Measurements from ENCODE around the gene FRMD8.

Gene FRMD8

DNA sequence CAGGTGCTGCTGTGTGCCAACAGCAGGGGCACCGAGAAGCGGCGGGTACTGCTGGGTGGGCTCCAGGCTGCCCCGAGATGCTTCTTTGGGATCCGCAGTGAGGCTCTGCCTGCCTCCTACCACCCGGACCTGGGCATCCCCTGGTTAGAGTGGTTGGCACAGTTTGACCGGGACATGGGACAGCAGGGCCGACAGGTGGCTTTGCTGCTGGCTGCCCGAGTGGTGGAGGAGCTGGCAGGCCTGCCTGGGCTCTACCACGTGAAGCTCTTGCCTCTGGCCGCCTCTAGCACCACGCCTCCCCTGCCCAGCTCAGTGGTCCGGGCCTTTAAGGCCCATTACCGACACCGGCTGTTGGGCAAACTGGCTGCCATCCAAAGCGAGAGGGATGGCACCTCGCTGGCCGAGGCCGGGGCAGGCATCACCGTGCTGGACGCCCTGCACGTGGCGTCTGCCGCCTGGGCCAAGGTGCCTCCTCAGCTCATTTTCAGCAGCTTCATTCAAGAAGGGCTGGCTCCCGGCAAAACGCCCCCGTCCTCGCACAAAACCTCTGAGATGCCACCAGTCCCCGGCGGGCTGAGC is 30.0 kb upstream of the FRMD8 start:
- peaks cover 33% of the 10 kb centered on the region for H3K27me3 ChIP-seq (ENCODE audit: insufficient read depth, low read length)
- H3K9ac ChIP-seq (ENCODE audit: low read depth, low read length), result no peak overlapping the region
- H3K9me3 ChIP-seq (ENCODE audit: insufficient read depth, low read depth, low read length), result no peaks in the 10 kb centered on the region
- H3K4me1 ChIP-seq (ENCODE audit: insufficient read depth, low read length), result no peaks in the 10 kb centered on the region
- H3K36me3 ChIP-seq (ENCODE audit: insufficient read depth, low read depth, low read length), result peaks cover 19% of the 10 kb centered on the region
- no peak overlapping the region for H3K4me3 ChIP-seq (ENCODE audit: low read length)
- no peak overlapping the region for H3K27ac ChIP-seq (ENCODE audit: low read length)

DNA sequence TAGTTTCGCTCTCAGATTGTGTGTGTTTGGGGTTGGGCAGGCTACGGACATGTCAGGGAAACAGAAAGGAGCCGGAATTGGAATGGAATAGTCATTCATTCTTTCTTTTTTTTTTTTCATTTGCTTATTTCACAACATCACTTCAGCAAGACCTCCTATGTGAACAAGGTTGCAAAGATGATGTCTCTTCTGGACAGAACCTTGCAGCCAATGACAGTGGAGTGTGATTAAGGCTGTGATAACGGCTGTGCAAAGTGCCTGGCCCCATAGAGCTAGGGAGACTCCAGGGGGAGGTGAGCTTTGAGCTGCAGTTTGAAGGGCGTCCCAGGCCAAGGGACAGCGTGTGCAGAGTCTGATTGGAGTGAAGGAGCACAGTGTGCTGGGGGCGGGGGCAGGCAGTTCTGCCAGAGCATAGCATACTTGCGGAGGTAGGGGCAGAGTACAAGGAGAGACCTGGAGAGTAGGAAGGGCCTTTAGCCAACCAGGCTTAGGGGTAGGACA is 28.5 kb upstream of the FRMD8 start:
- no peaks in the 10 kb centered on the region for H3K9me3 ChIP-seq (ENCODE audit: insufficient read depth, low read depth, low read length)
- H3K4me1 ChIP-seq (ENCODE audit: insufficient read depth, low read length), result no peaks in the 10 kb centered on the region
- H3K9ac ChIP-seq (ENCODE audit: low read depth, low read length), result no peak overlapping the region
- H3K4me3 ChIP-seq (ENCODE audit: low read length), result no peak overlapping the region
- no peak overlapping the region for H3K27ac ChIP-seq (ENCODE audit: low read length)
- peaks cover 33% of the 10 kb centered on the region for H3K27me3 ChIP-seq (ENCODE audit: insufficient read depth, low read length)
- peaks cover 6% of the 10 kb centered on the region; the same call in 1 of the 2 replicates for H3K36me3 ChIP-seq (ENCODE audit: insufficient read depth, low read depth, low read length)

DNA sequence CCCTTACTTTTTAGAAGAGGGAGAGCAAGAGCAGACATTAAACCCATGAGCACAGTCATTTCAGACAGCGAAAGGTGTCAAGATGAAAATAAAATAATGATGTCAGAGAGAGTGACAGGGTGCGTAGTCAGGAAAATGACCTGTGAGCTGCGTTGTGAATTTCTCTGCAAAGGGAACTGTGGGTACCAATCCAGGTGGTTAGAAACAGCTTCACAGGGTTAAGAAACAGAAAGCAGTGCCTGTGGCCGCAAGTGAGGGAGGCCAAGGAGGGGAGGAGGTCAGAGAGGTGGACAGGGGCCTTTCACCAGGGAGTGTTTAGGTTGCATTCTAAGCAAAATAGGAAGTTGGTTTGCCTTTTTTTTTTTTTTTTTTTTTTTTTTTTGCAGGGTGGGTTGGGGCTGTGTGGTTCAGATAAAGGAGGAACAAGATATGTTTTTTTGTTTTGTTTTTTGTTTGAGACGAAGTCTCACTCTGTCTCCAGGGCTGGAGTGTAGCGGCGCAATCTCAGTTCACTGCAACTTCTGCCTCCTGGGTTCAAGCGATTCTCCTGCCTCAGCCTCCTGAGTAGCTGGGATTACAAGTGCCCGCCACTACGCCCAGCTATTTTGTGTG is 24.0 kb upstream of the FRMD8 start:
- Histone ChIP-seq H3K4me3 (ENCODE audit: low read length) (no peak overlapping the region), H3K27ac (ENCODE audit: low read length) (no peak overlapping the region), H3K27me3 (ENCODE audit: insufficient read depth, low read length) (peaks cover 8% of the 10 kb centered on the region), H3K9ac (ENCODE audit: low read depth, low read length) (no peak overlapping the region), H3K9me3 (ENCODE audit: insufficient read depth, low read depth, low read length) (no peaks in the 10 kb centered on the region), H3K36me3 (ENCODE audit: insufficient read depth, low read depth, low read length) (no peaks in the 10 kb centered on the region), H3K4me1 (ENCODE audit: insufficient read depth, low read length) (no peaks in the 10 kb centered on the region)

DNA sequence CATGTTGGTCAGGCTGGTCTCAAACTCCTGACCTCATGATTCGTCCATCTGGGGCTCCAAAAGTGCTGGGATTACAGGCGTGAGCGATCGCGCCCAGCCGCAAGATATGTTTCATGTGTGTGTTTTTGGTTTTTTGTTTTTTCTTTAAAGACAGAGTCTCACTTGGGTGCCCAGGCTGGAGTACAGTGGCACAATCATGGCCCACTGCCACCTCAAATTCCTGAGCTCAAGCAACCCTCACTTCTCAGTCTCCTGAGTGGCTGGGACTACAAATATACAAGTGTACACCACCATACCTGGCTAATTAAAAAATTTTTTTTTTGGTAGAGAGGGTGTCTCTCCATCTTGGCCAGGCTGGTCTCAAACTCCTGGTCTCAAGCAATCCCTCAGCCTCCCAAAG is 23.5 kb upstream of the FRMD8 start:
- H3K27ac ChIP-seq (ENCODE audit: low read length), result no peak overlapping the region
- no peaks in the 10 kb centered on the region for H3K4me1 ChIP-seq (ENCODE audit: insufficient read depth, low read length)
- H3K27me3 ChIP-seq (ENCODE audit: insufficient read depth, low read length), result peaks cover 3% of the 10 kb centered on the region; the same call in 1 of the 2 replicates
- no peaks in the 10 kb centered on the region for H3K9me3 ChIP-seq (ENCODE audit: insufficient read depth, low read depth, low read length)
- no peak overlapping the region for H3K9ac ChIP-seq (ENCODE audit: low read depth, low read length)
- H3K4me3 ChIP-seq (ENCODE audit: low read length), result no peak overlapping the region
- no peaks in the 10 kb centered on the region for H3K36me3 ChIP-seq (ENCODE audit: insufficient read depth, low read depth, low read length)

DNA sequence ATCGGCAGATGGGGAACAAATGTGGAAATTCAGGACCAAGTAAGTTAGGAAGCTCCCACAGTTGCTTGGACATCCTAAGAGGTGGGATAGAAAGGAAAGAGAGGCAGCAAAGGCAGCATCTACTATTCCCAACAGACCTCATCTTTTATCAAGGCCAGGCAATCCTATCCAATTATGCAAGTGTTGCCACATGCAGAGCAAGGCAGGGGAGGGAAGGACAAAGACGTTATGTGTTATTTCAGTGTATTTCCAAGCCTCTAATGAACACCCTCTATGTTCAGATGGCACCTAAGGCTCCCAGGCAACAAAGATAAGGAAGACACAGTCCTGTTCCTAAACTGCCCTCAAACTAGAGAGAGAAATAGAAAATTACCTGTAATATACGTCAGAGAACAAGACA is 22.7 kb upstream of the FRMD8 start:
- Histone ChIP-seq H3K4me3 (ENCODE audit: low read length) (no peak overlapping the region), H3K27ac (ENCODE audit: low read length) (no peak overlapping the region), H3K27me3 (ENCODE audit: insufficient read depth, low read length) (no peaks in the 10 kb centered on the region), H3K9ac (ENCODE audit: low read depth, low read length) (no peak overlapping the region), H3K4me1 (ENCODE audit: insufficient read depth, low read length) (no peaks in the 10 kb centered on the region), H3K36me3 (ENCODE audit: insufficient read depth, low read depth, low read length) (no peaks in the 10 kb centered on the region), H3K9me3 (ENCODE audit: insufficient read depth, low read depth, low read length) (no peaks in the 10 kb centered on the region)

DNA sequence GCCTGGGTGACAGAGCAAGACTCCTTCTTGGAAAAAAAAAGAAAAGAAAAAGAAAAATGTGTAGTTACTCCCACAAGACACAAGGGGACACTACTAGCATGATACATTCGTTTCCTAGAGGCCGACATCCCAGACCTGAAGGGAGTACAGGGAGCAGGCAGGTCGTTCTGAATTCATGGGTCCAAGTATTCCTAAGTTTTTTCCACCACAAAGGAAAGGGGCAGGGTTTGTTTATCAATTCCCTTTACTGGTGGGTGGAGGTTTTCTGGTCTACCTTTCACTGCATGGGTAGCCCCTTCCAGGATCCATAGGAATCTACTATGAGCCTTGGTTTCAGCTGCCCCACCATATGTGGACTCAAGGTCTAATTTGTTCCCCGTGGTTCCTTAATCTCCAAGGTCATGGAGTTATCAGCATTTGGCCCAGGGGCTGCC is 20.1 kb upstream of the FRMD8 start:
- Histone ChIP-seq H3K4me3 (ENCODE audit: low read length) (no peak overlapping the region), H3K36me3 (ENCODE audit: insufficient read depth, low read depth, low read length) (no peaks in the 10 kb centered on the region), H3K27ac (ENCODE audit: low read length) (no peak overlapping the region), H3K9ac (ENCODE audit: low read depth, low read length) (no peak overlapping the region), H3K27me3 (ENCODE audit: insufficient read depth, low read length) (no peaks in the 10 kb centered on the region), H3K4me1 (ENCODE audit: insufficient read depth, low read length) (no peaks in the 10 kb centered on the region), H3K9me3 (ENCODE audit: insufficient read depth, low read depth, low read length) (no peaks in the 10 kb centered on the region)

DNA sequence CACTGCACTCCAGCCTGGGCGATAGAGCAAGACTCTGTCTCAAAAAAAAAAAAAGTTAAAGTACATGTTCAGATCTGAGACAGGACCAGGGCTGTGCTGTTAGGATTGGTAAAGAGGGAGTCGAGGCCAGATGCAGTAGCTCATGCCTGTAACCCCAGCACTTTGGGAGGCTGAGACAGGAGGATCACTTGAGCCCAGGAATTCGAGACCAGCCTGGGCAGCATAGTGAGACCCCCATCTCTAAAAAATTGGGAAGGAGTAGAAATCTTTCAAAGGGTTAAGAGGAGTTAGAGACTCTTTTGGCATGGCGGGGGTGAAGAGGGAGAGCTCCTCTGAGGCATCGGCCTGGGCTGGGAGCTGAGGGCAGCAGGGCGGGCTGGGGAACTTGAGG is 15.8 kb upstream of the FRMD8 start:
- Histone ChIP-seq H3K36me3 (ENCODE audit: insufficient read depth, low read depth, low read length) (no peaks in the 10 kb centered on the region), H3K4me1 (ENCODE audit: insufficient read depth, low read length) (no peaks in the 10 kb centered on the region), H3K27ac (ENCODE audit: low read length) (no peak overlapping the region), H3K9me3 (ENCODE audit: insufficient read depth, low read depth, low read length) (no peaks in the 10 kb centered on the region), H3K4me3 (ENCODE audit: low read length) (no peak overlapping the region), H3K9ac (ENCODE audit: low read depth, low read length) (no peak overlapping the region), H3K27me3 (ENCODE audit: insufficient read depth, low read length) (no peaks in the 10 kb centered on the region)

DNA sequence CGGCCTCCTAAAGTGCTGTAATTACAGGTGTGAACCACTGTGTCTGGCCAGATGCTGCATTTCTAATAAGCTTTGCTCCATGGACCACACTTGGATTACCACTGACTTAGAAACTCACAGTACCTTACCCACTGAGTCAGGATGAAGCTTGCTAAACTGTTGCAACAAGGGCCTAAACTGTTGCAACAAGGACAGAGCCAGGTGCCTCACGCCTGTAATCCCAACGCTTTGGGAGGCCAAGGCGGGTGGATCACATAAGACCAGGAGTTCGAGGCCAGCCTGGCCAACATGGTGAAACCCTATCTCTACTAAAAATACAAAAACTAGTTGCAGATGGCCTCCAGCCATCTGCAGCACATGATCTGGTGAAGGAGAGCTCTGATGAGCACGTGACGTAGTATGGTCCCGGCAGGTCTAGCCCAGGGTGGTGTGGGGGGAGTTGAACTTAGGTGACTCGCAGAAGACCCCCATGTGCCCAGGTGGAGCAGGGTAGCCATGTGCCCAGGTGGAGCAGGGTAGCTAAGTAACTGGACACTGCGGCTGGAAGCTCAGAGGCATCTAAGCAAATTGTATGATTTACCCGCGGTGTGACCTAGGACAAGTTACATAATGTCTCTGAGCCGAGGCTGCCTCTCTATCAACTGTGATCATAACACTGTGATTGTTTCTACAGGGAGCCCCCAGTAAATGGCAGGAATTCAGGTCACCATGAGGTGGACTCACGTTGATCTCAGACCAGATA is 12.4 kb upstream of the FRMD8 start:
- Histone ChIP-seq H3K36me3 (ENCODE audit: insufficient read depth, low read depth, low read length) (no peaks in the 10 kb centered on the region), H3K4me3 (ENCODE audit: low read length) (no peak overlapping the region), H3K9ac (ENCODE audit: low read depth, low read length) (no peak overlapping the region), H3K9me3 (ENCODE audit: insufficient read depth, low read depth, low read length) (no peaks in the 10 kb centered on the region), H3K27me3 (ENCODE audit: insufficient read depth, low read length) (no peaks in the 10 kb centered on the region), H3K27ac (ENCODE audit: low read length) (no peak overlapping the region), H3K4me1 (ENCODE audit: insufficient read depth, low read length) (no peaks in the 10 kb centered on the region)

DNA sequence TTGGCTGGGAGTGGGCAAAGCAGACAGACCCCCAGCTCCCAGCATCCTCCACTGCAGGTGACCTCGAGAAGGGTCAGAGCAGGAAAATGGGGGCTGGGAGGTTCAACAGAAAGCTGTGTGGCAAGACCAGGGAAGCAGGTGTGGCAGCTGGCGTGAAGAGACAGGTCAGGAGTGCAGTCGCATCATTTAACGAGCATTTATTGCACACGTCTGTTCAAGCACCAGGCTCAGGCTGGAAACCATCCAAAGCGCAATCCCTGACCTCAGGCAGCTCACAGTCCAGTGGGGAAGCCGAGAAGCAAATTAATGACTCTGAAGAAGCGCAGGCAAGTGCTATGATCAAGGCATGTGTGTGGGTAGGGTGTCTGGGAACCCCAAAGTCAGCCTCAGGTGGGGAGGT is 11.4 kb upstream of the FRMD8 start:
- no peaks in the 10 kb centered on the region for H3K4me1 ChIP-seq (ENCODE audit: insufficient read depth, low read length)
- H3K36me3 ChIP-seq (ENCODE audit: insufficient read depth, low read depth, low read length), result no peaks in the 10 kb centered on the region
- H3K27me3 ChIP-seq (ENCODE audit: insufficient read depth, low read length), result no peaks in the 10 kb centered on the region
- no peak overlapping the region for H3K4me3 ChIP-seq (ENCODE audit: low read length)
- no peak overlapping the region for H3K9ac ChIP-seq (ENCODE audit: low read depth, low read length)
- H3K9me3 ChIP-seq (ENCODE audit: insufficient read depth, low read depth, low read length), result no peaks in the 10 kb centered on the region
- H3K27ac ChIP-seq (ENCODE audit: low read length), result no peak overlapping the region

DNA sequence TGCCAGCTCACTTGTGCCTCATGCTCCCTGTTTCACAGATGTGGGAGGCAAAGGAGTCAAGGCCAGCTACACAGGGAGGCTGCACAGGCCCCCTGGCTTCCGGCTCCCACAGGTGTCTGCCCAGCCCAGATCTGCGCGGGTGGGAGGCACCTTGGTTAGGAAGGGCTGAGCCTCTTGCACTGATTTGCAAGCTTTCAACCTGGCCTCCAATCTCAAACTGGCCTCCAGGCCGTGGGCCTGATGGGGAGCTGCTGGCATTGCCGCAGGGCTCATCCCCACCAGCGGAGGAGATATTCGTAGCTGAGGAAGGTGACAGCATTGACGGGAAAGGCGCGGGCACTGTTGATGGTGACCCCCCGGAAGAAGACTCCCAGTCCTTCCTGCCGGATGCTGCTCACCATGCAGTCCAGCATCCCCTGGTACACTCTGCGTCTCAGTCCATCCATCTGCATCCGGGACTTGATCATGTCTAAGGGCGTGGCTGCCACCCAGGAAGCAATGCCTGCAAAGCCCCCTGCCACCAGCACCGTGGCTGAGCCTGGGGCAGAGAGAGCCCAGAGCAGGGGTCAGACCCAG is 10.2 kb upstream of the FRMD8 start:
- Histone ChIP-seq H3K36me3 (ENCODE audit: insufficient read depth, low read depth, low read length) (no peaks in the 10 kb centered on the region), H3K9ac (ENCODE audit: low read depth, low read length) (no peak overlapping the region), H3K27me3 (ENCODE audit: insufficient read depth, low read length) (no peaks in the 10 kb centered on the region), H3K4me3 (ENCODE audit: low read length) (no peak overlapping the region), H3K27ac (ENCODE audit: low read length) (no peak overlapping the region), H3K4me1 (ENCODE audit: insufficient read depth, low read length) (no peaks in the 10 kb centered on the region), H3K9me3 (ENCODE audit: insufficient read depth, low read depth, low read length) (no peaks in the 10 kb centered on the region)

DNA sequence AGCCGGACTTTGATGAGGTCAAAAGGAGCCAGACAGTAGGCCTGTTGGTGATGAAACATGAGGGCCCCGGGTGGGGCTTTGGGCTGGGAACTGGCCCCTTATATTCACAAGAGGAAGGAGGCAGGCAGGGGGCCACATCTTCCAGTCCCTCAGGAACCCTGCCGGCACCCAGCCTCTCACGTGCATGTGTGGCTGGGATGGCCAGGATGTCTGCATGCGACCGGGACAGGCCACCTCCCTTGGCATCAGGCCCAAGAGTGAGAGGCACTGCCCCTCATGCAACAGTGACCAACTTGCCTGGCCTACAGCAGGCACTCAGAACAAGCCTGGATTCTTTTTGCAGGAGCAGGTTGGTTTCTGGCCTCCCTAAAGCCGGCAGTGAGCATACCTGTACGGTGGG is 9.4 kb upstream of the FRMD8 start:
- H3K4me3 ChIP-seq (ENCODE audit: low read length), result no peak overlapping the region

DNA sequence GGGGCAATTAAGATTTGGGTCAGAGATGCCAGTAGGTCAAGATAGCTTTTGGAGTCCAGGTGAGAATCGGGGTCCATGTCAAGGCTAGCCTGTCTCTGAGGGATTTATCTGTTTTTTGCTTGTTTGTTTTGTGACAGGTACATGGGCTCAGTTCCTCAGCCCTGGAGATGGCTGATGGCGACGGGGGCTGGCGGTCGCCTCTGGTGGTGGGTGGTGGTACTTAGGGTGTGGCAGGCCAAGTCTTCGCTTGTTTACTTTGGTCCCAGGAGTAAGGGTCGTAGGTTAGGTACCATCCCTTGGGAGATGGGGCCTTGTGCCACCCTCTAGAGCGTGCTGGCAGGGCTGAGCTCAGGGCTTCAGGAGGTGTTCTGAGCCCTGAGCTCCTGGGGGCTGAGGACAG is 8.7 kb upstream of the FRMD8 start:
- Histone ChIP-seq H3K9ac (ENCODE audit: low read depth, low read length) (no peak overlapping the region), H3K4me1 (ENCODE audit: insufficient read depth, low read length) (no peaks in the 10 kb centered on the region; the same call in 1 of the 2 replicates), H3K27me3 (ENCODE audit: insufficient read depth, low read length) (no peaks in the 10 kb centered on the region), H3K36me3 (ENCODE audit: insufficient read depth, low read depth, low read length) (no peaks in the 10 kb centered on the region), H3K4me3 (ENCODE audit: low read length) (no peak overlapping the region), H3K9me3 (ENCODE audit: insufficient read depth, low read depth, low read length) (no peaks in the 10 kb centered on the region), H3K27ac (ENCODE audit: low read length) (no peak overlapping the region)

More for the DNA sequence above, 9.4 kb upstream of the FRMD8 start:
- no peak overlapping the region for H3K9ac ChIP-seq (ENCODE audit: low read depth, low read length)
- H3K36me3 ChIP-seq (ENCODE audit: insufficient read depth, low read depth, low read length), result no peaks in the 10 kb centered on the region
- H3K9me3 ChIP-seq (ENCODE audit: insufficient read depth, low read depth, low read length), result no peaks in the 10 kb centered on the region
- no peaks in the 10 kb centered on the region for H3K4me1 ChIP-seq (ENCODE audit: insufficient read depth, low read length)
- no peak overlapping the region for H3K27ac ChIP-seq (ENCODE audit: low read length)
- H3K27me3 ChIP-seq (ENCODE audit: insufficient read depth, low read length), result no peaks in the 10 kb centered on the region

Measured in iPS-20b (cell line).